ENCODE data around the gene MAP2K3. TPM values are rescaled to one million over a fixed set of nuclear protein-coding genes. Genes with fewer than 3 reads are reported as not detected.
A peak's percentile ranks its signal among the peaks of the same experiment; 100 is the strongest.

MAP2K3 gene
- total and polyA plus RNA-seq, 2 of the 4 experiments (the other 2 are of a cell fraction) = 23.5 to 82.2 TPM

GRCh38 chr17:21294321-21295035 lies 10.0 kb downstream of the MAP2K3 start:
- Histone ChIP-seq H2AFZ (replicated peaks; ENCODE audit: low read length, poor library complexity) (no peak overlapping the region), H4K8ac (ENCODE audit: low read depth in 2 of 2, low read length in 2 of 2) (no peak overlapping the region), H3K9me1 (ENCODE audit: insufficient read depth, low read length) (no peaks in the 10 kb centered on the region; the same call in 1 of the 2 replicates), H3K79me1 (ENCODE audit: low read depth in 1 of 2, low read length in 2 of 2) (peaks cover 11 to 38% of the 10 kb centered on the region in 2 experiments; a peak in 3 of 4 replicates), H4K20me1 (ENCODE audit: insufficient read depth, low read length) (peaks cover 98% of the 10 kb centered on the region), H3K4ac (ENCODE audit: low read depth, low read length) (no peak overlapping the region), H3K4me2 (ENCODE audit: low read depth, low read length) (no peak overlapping the region), H3K9ac (ENCODE audit: low read depth, low read length) (no peak overlapping the region), H3K9me3 (ENCODE audit: control insufficient read depth, insufficient read depth, low read length) (peaks cover 3% of the 10 kb centered on the region; the same call in 1 of the 2 replicates), H2BK120ac (ENCODE audit: low read depth, low read length) (no peak overlapping the region), H3K18ac (ENCODE audit: low read depth, low read length) (no peak overlapping the region), H2AK9ac (replicated peaks; ENCODE audit: low read depth, low read length, poor library complexity) (peak overlapping the region; percentile 20), H3K14ac (replicated peaks; ENCODE audit: low read depth, low read length) (no peak overlapping the region), H3K23ac (ENCODE audit: low read depth, low read length) (no peak overlapping the region), H2BK20ac (ENCODE audit: low read depth, low read length) (no peak overlapping the region), H2AK5ac (ENCODE audit: low read depth, low read length) (no peak overlapping the region), H3K4me3 (ENCODE audit: insufficient read depth, low read depth, low read length) (no peak overlapping the region), H3K36me3 (ENCODE audit: control insufficient read depth, insufficient read depth, low read length) (peaks cover 18% of the 10 kb centered on the region; the same call in 1 of the 2 replicates), H2BK5ac (ENCODE audit: low read depth, low read length, poor library complexity, severe bottlenecking) (no peak overlapping the region), H3K56ac (ENCODE audit: extremely low read depth, insufficient read depth, low read length) (no peak overlapping the region), H3K27me3 (ENCODE audit: control insufficient read depth, insufficient read depth, low read length) (no peaks in the 10 kb centered on the region), H2BK15ac (ENCODE audit: low read depth, low read length) (no peak overlapping the region), H3K4me1 (ENCODE audit: control insufficient read depth, insufficient read depth, low read length) (peaks cover 21% of the 10 kb centered on the region), H4K5ac (ENCODE audit: low read depth, low read length) (no peak overlapping the region), H3K27ac (ENCODE audit: insufficient read depth, low read length) (no peak overlapping the region), H4K91ac (ENCODE audit: insufficient read depth, low read depth, low read length) (no peak overlapping the region)
- no peak for DNase-seq
- dilution Hi-C loops (cut with HindIII; ENCODE audit: low sequenced_read_pairs, unreplicated experiment) = no loop called here
- no TSS peak for BruUV-seq (replicated peaks)
- ATAC-seq (ENCODE audit: low read depth) = no peak
- in situ Hi-C loops (cut with MboI; ENCODE audit: low sequenced_read_pairs) = no loop called here
- CTCF ChIA-PET = no interaction called here
- 73% methylated on average over 8 of the region's 12 CpGs; no CpG with 5 or more reads in 1 of the 2 experiments for WGBS, 2 experiments (ENCODE audit: extremely low coverage in 2 of 2, insufficient read length in 1 of 2)
- no peak for TF ChIP-seq RCOR1 (IDR thresholded peaks at IDR 0.05; ENCODE audit: insufficient replicate concordance, low read length)
- no peak for TF ChIP-seq MAFK (IDR thresholded peaks at IDR 0.05; ENCODE audit: low read depth, low read length)
- no peak for TF ChIP-seq RFX5 (IDR thresholded peaks at IDR 0.05; ENCODE audit: low read depth, low read length)
- no peak for TF ChIP-seq ELK1 (IDR thresholded peaks at IDR 0.05; ENCODE audit: borderline replicate concordance, low read depth, low read length)
- no peak for TF ChIP-seq FOS (IDR thresholded peaks at IDR 0.05; ENCODE audit: low read depth, low read length)
- POLR2A ChIA-PET (ENCODE audit: unreplicated experiment) = no interaction called here
- intact Hi-C loops (cut with micrococcal nuclease) = no loop called here
